ENCODE measurements around the gene TBC1D7.

The TBC1D7 gene

DNA sequence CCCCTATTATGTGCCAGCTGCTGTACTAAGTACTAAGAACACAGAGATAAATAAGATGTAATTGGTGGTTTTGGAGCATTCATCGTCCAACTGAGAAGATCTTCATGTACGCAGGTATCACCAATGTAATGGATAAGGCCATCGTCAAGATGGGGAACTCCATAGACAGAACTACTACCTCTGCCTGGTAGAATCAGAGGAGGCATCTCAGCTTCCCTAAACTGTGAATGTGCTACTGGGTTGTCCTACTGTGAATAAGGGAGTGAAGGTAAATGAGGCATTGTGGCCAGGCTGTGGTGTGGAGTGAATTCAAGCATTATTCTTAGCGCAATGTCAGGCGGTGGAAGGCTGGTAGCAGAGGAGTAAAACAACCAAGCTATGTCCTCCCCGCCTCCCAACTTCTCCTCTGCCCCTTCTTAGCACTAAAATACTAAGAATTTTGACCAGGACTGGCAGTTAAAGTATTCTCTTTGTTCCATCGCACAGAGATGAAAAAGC lies 68.2 kb downstream of the TBC1D7 start:
- no peak for DNase-seq (ENCODE audit: low read depth)
- no peak for TF ChIP-seq CTCF (conservative IDR thresholded peaks at IDR 0.05; ENCODE audit: control insufficient read depth, insufficient read depth, low read depth, low read length)
- no peak overlapping the region for H3K4me3 ChIP-seq (ENCODE audit: control insufficient read depth, low read depth, low read length)

DNA sequence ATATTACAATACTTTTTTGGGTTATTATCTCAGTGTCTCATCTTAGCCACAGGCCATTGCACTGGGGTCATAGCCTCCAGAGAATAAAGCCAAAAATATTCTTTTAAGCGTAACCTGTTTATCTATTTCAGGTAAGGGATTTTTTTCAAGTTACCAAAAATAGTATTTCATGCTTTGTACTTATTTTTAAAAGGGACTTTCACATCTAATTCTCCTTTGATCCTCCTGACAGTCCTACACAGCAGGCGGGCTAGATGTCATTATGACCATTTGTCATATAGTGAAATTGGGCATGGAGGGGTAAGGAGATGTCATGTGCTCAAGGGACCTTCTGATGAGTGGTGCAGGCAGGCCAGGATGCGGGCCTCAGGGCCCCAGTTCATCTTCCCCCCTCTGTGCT lies 68.9 kb downstream of the TBC1D7 start:
- no peak for TF ChIP-seq CTCF (conservative IDR thresholded peaks at IDR 0.05; ENCODE audit: control insufficient read depth, insufficient read depth, low read depth, low read length)
- DNase-seq (ENCODE audit: low read depth): no peak
- no peak overlapping the region for H3K4me3 ChIP-seq (ENCODE audit: control insufficient read depth, low read depth, low read length)

DNA sequence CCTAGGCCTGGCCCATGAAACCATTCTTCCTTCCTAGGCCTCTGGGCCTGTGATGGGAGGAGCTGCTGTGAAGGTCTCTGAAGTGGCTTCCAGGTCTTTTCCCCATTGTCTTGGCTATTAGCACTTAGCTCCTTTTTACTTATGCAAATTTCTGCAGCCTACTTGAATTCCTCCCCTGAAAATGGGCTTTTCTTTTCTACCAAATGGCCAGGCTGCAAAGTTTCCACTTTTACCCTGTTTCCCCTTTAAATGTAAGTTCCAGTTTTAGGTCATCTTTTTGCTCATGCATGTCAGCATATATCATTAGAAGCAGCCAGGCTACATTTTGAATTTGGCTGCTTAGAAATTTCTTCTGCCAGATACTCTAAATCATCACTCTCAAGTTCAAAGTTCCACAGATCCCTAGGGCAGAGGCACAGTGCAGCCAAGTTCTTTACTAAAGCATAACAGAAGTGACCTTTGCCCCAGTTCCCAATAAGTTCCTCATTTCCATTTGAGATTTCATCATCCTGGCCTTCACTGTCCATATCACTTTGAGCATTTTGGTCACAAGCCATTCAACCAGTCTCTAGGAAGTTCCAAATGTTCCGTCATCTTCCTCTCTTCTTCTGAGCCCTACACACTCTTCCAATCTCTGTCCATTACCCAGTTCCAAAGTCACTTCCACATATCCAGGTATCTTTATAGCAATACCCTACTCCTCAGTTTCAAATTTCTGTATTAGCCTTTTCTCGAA lies 71.9 kb downstream of the TBC1D7 start:
- H3K4me3 ChIP-seq (ENCODE audit: control insufficient read depth, low read depth, low read length): no peak overlapping the region
- no peak for TF ChIP-seq CTCF (conservative IDR thresholded peaks at IDR 0.05; ENCODE audit: control insufficient read depth, insufficient read depth, low read depth, low read length)
- DNase-seq (ENCODE audit: low read depth): peak; percentile 66
